HG02798 (cell line): Measurements from ENCODE around the gene SERTAD3.
"Not testable (repeated sequence)": the region's sequence is repeated elsewhere in the genome, so short reads cannot be mapped to it uniquely, and the experiment has no call there.

ENCODE experiments used
- ATAC-seq: cut with Tn5 transposase; IDR thresholded peaks from one replicate; pipeline ENCODE4 v1.9.1; 2021; ENCODE audit warnings: mild to moderate bottlenecking; ENCODE audit not compliant: unreplicated experiment, poor library complexity

SERTAD3 gene, protein sequence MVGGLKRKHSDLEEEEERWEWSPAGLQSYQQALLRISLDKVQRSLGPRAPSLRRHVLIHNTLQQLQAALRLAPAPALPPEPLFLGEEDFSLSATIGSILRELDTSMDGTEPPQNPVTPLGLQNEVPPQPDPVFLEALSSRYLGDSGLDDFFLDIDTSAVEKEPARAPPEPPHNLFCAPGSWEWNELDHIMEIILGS

GRCh38 chr19:40444000-40444824 lies at the start of gene SERTAD3:
Gene SERTAD3 (minus strand): TSS chr19:40444335. CDS start chr19:40442080, 2,255 bp downstream.
- ATAC-seq = peak; percentile 72

DNA sequence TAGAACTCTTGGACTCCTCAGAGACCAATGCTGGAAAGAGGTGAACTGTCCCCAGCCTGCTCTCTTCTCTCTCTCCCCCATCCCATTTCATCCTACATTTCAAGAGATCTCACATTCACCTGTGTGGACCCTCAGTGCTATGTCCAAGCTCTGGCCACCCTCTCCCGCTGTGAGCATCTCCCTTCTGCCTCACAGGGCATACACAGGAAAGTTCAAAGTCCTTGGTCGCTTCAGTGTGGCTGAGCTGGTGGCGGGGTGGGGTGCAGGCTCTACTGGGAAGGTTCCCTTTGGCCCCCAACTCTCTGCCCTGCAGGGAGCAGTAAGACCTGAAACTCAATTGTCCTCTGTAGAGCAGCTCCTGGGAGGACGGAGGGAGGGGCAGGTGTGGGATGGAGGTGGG lies 49.6 kb upstream of the SERTAD3 start:
- ATAC-seq = no peak

DNA sequence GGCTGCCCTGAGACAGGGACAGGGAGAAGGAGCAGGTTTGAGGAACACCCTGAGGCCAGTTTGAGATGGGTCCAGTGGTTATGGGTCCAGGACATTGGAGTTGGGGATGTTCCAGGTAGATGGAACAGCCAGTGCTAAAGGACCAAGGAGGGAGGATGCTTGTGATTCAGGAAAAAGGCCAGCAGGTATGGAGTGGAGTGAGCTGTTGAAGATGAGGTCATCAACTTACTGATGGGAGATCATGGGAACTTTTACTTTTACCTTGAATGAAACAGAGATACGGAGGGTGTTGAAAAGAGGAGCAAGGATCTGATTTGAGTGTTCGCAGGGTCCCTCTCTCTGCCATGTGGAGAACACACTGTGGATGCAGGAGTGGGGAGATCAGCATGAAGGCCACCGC lies 48.1 kb upstream of the SERTAD3 start:
- ATAC-seq = no peak

GRCh38 chr19:40489882-40490230 lies 45.7 kb upstream of the SERTAD3 start:
- no peak for ATAC-seq

DNA sequence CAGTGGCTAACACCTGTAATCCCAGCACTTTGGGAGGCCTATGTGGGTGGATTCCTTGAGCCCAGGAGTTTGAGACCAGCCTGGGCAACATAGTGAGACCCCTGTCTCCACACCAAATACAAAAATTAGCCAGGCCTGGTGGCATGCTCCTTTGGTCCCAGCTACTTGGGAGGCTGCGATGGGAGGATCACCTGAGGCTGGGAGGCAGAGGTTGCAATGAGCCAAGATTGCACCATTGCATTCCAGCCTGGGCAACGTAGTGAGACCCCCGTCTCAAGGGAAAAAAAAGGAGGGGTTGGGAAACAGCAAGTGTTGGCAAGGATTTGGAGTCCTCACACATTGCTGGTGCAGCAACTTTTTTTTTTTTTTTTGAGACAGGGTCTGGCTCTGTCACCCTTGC lies 41.9 kb upstream of the SERTAD3 start:
- ATAC-seq = no peak

- not testable (repeated sequence) for ATAC-seq
Measured at GRCh38 chr19:40475878-40476644, 31.9 kb upstream of the SERTAD3 start.

DNA sequence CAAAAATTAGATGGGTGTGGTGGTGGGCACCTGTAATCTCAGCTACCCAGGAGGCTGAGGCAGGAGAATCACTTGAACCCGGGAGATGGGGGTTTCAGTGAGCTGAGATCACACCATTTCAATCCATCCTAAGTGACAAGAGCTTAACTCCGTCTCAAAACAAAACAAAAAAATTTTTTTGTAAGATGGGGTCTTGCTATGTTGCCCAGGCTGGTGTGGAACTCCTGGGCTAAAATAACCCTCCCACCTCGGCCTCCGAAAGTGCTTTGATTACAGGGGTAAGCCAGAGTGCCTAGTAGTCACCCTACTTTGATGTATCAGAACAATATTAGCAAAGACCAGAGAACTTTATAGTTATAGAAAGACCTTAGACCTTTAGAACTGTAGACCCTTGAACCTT lies 30.6 kb upstream of the SERTAD3 start:
- no peak for ATAC-seq

DNA sequence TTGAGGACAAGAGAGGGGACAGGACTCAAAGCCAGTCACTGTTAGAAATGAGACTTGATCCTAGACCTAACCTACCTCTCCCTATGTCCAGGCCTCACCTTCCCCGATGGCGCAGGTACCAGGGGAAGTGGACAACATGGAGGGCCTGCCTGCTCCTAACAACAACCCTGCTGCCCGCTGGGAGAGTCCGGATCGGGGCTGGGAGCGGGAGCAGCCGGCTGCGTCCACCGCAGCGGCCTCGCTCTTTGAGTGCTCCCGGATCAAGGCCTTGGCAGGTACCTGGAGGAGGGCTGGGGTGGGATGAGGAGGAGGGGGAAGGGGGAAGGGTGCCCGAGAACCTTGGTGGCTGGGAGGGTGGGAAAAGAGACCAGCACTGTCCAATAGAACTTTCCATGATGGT lies 28.4 kb upstream of the SERTAD3 start:
- ATAC-seq = no peak

DNA sequence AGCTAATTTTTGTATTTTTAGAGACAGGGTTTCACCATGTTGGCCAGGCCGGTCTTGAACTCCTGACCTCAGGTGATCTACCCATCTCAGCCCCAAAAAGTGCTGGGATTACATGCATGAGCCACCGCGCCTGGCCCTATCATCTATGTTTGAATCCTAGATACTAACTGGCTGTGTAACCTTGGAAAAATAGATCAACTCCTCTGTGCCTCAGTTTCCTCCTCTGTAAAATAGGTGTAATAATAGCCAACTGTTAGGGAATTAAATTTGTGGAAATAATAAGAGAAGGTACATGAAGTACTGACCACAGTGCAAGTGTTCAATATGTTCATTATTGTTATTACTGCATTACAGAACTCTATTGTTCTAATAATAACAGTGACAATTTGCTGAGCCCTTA lies 27.0 kb upstream of the SERTAD3 start:
- ATAC-seq = no peak

- no peak for ATAC-seq
Measured at GRCh38 chr19:40469011-40469410, 24.9 kb upstream of the SERTAD3 start.

GRCh38 chr19:40466985-40467734 lies 23.0 kb upstream of the SERTAD3 start, which contains the start of gene SPTBN4:
Gene SPTBN4 (plus strand): TSS chr19:40467001. CDS start chr19:40472622, 5,621 bp downstream.
- ATAC-seq = no peak

DNA sequence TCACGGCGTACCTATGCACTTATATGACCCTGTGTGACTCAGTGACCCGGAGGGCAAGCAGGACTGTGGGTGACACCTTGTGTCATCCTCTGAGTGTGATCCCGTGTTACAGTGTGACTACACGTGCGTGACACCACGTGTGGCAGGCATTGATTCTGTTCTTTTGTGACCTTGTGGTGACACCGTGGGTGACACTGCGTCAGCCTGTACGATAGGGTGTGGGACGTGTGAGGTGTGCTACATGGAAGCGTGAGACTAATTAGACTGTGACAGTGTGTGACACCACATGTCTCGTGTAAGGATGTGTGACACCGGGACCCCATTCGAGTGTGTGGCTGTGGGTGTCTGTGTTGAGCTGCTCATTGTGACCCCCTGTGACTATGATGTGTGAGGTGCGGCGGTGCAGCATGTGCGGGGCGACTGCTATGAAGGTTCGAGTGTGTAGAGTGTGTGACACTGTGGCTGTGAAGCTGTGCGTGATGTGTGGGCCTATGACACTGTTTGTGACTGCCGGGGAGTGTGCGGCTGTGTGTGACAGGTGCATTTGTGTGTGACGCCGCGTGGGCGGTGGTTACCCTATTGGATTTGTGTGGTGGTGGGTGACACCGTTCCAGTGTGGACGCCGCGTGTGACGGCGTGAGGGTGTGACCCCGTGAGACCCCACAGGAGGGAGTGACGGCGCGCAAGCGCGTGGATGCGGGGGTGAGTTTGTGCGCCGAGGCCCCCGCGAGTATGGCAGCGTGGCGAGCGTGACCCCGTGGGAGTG lies 22.3 kb upstream of the SERTAD3 start:
- ATAC-seq = peak; percentile 31

DNA sequence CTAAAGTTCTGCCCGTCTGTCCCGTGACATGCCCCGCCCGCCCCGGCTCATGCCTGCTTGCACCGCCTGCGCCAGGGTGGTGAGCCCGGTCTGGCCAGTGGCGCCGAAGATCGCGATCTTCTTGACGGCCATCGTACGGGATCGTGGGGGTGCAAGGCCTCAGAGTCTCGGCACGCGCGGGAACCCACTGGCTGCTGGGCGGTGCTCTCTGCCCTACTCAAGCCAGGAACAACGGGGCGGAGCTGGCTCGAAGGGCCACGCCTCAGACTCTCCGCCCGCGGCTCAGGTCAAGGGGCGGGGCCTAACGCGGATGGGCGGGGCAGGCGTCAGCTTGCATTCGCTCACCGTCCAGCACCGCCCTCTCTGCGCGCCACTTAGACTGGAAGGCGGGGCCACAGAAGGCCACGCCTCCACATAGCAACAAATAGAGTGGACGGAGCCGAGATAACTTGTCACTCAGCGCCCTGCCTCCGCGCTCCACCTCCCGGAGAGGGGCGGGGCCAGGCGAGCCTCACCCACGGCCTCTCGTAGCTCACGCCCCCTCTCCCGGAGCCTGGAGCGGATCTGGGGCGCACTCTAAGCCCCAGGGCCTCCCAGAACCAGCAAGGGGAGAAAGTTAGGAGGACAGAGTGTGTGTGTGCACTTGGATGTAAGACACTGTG lies 21.6 kb upstream of the SERTAD3 start, which contains the start of gene BLVRB:
TSS of gene BLVRB (minus strand) at position 189 of the 662 bp plus-strand sequence. CDS start at position 132, 57 bp downstream.
- ATAC-seq = peak; percentile 92

DNA sequence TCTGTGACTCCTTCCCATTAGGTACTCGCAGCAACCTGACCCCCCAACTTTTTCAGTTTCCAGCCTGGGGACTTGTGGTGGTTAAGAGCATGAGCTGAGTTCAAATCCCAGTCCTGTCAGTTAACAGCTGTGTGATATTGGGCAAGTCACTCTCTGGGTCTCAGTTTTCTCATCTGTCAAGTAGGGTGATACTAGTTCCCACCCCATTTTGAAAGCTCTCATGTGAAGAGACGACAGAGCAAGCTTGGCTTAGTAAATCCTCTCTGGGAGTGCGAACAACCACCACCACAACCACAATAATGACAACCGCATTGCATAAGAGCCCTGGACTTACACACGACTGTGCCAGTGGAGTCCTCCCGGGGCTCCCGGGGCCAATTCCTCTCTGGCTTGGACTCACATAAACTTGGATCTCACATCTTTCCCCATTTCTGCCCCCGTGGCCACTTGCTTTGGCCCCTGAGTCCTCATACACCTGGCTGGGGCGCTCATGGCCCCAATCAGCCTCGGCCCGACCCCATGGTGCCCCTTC lies 21.0 kb upstream of the SERTAD3 start:
- no peak for ATAC-seq

- ATAC-seq = no peak
Measured at GRCh38 chr19:40464059-40465024, 20.2 kb upstream of the SERTAD3 start.

GRCh38 chr19:40463587-40464037 lies 19.5 kb upstream of the SERTAD3 start:
- not testable (repeated sequence) for ATAC-seq

GRCh38 chr19:40461669-40462221 lies 17.6 kb upstream of the SERTAD3 start:
- no peak for ATAC-seq
